ENCODE results near the gene OR2A7.
"Not testable (repeated sequence)": the region's sequence is repeated elsewhere in the genome, so short reads cannot be mapped to it uniquely, and the experiment has no call there.

- not testable (repeated sequence) for TF ChIP-seq CTCF (IDR thresholded peaks at IDR 0.05); POLR2A (IDR thresholded peaks at IDR 0.05); EP300 (IDR thresholded peaks at IDR 0.05; ENCODE audit: low read depth); POLR2AphosphoS5 (IDR thresholded peaks at IDR 0.05)
Measured at GRCh38 chr7:144228810-144229209, 35.8 kb downstream of the OR2A7 start.
